GM19324 (cell line): Measurements from ENCODE around the gene FYCO1.

Source experiments
- ATAC-seq: cut with Tn5 transposase; IDR thresholded peaks from one replicate; pipeline ENCODE4 v1.9.1; 2021; ENCODE audit warnings: mild to moderate bottlenecking, moderate library complexity; ENCODE audit not compliant: unreplicated experiment, low FRiP score

Gene FYCO1

DNA sequence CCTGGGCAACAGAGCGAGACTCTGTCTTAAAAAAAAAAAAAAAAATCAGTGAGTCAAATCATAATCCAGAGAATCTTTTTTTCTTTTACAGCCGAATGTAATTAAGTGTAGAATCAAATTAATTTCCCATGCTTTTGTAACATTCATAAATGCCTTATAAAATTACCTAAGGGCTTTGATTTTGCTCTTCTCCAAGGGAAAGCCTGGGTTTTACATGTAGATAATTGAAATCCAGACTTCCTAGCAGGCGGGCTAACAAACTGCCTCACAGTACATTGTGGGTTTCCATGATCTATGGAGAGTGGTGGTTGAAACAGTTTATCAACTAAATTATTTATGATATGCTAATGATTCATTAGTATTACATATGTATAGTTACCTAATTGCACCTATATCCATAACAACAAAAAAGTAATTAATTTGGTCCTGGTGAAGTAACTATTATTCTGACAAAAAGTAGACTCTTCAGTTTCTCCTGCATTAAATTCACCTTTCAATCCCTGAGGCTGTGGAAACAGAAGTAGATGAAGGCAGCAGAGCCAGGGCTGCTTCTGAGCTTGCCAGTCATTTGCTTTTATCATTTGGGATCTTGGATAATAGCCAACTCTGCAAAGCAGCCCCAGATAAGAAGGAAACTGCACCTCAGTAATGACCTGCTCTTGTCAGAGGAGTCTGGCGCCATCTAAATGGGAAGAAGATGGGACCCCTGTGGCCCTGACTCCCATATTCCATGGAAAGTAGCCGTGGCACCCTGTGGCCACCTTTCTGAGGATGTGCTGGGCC, 99.7 kb downstream of the FYCO1 start:
- ATAC-seq = no peak

DNA sequence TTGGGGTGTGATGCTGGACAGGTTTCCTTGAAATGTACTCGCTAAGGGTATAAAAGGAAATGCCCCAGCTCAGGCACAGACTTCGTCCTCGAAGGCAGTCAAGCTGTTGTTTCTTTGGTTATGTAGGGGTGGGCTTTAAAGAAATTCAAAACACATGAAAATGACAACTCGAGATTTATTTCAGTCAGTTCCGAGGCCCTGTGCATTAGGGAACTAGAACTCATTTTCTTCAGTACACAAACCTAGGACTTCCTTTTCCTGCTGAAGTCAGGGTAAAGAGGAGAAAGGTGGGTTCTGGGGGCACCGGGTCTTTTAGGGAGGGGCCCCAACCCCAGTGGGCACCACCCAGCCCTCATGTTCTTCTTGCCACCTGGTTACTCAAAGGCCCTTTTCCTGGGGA, 101.6 kb downstream of the FYCO1 start:
- ATAC-seq = no peak

DNA sequence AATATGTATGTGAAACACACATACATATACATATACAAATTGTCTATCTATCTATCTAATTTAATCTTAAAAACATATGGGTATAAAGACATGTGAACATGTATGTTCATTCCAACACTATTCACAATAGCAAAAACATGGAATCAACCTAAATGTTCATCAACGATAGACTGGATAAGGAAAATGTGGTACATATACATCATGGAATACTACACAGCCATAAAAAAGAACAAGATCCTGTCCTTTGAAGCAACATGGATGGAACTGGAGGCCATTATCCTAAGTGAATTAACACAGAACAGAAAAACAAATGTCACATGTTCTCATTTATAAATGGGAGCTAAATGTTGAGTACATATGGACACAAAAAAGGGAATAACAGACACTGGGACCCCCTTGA, 103.5 kb downstream of the FYCO1 start:
- no peak for ATAC-seq

DNA sequence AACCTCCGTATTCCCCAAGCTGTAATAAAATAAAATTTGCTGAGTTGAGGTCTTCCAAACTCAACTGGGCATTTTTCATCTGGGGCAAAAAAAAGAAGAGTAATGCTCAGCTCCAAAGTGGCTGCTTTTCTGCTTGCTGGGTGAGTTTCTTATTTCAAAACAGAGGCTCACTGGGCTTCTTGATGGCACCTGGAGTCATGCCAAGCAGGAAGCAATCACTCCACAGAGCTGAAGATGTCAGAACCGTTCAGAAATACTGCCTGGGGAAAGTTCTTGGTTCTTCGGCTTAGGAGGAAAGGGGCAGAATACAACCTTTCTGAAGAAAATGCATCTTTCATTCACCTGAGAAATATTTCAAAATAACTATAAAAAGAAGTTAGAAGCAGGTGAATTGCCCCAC, 105.2 kb downstream of the FYCO1 start:
- no peak for ATAC-seq

DNA sequence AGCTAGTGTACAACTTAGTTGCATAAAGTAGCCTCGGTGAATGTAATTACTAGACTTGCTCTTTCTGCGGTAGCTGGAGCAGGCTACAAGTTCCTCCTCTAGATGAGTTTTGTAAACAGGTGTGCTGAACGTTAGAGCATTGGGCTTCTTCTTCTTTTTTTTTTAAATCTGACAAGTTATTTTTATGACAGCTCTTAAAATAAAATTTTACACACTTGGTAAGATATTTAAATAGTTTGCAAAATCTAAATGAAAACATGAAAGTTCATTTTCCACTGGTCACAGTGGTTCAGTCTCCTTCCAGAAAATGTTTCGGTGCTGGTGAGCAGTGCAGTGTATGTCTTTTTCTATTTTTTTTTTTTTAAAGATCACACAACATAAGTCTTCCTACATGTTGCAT, 106.3 kb downstream of the FYCO1 start:
- ATAC-seq = no peak

DNA sequence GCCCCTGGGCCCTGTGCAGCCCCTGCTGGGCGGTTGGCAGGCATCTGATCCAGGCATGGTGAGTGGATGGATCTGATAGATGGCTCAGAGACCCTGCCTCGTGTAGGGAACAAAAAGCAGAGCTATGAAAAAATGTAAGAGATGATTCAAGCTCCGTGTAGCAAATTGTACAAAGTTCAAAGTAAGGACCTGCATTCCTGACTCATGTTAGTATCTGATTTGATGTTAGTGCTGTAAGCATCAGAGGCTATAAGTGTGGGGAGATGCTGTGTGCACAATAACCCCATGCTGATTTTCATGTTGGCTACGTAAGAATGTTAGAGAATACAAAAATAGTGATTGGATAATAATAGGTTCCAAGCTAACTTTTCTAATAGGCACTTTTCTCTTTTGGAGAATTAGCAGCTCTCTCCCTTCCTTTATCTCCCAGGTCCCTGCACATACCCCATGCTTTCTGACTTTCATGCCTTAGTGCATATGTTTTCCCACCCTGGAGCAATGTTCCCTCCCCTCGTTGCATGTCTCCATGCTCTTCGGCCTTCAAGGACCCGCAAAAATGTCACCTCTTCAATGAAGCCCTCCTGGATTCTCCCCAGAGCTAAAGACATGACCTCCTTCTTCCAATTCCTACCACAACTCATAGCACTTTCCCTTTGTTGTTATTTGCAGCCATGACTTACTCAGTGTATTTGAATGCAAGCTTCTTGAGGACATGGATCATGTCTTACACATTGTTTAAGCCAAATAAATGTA, 107.7 kb downstream of the FYCO1 start:
- ATAC-seq = no peak

DNA sequence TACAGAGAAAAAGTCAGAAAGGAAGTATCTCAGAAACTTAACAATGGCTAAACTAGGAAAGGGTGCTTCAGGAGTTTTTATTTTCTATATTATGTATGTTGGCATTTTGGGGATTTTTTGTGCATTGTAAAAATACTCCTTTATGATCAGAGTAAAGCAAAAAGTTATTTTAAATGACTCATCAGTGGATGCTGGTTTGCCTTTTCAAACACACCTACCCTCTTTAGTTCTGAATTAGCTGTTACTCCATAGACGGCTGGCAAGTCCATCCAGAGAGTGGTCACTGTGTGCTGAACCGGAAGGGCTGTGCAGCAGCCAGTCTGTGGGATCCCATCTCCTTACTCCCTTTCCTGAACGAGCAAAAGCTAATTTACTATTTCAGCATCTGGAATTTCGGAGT, 108.3 kb downstream of the FYCO1 start:
- ATAC-seq = no peak

DNA sequence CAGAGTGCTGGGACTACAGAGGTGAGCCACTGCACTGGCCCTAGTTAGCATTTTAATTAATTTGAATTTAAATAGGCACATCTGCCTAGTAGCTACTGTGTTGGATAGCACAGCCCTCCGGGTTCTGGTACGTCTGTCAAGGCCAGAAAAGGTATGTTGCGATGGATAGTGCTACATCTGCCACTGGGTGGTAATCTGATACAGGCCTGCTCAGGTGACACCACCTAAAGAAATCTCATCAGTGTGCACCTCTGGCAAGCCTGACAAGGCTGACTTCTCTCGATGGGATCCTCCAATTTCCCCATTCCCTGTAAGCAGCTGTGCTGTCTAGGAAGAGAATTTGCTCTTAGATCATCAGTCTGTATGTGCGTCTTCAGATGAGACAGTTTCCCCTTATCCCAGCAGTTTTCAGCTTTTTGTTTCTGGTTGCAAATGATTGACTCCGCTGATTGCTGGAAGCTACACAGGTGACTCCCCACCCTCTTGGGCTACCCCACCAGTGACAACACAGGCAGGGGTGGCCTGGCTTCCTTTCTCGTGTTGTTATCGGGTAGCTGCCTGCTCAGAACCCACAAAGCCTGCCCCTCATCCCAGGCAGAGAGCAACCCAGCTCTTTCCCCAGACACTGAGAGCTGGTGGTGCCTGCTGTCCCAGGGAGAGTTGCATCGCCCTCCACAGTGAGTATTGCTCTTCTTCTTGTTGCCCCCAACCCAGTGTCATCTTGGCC, 109.5 kb downstream of the FYCO1 start, which contains the start of gene CCR9:
CCR9 (plus strand) TSS at position 565 of the 727 bp plus-strand sequence. CDS start 8,391 bp downstream, outside the sequence.
- no peak for ATAC-seq

DNA sequence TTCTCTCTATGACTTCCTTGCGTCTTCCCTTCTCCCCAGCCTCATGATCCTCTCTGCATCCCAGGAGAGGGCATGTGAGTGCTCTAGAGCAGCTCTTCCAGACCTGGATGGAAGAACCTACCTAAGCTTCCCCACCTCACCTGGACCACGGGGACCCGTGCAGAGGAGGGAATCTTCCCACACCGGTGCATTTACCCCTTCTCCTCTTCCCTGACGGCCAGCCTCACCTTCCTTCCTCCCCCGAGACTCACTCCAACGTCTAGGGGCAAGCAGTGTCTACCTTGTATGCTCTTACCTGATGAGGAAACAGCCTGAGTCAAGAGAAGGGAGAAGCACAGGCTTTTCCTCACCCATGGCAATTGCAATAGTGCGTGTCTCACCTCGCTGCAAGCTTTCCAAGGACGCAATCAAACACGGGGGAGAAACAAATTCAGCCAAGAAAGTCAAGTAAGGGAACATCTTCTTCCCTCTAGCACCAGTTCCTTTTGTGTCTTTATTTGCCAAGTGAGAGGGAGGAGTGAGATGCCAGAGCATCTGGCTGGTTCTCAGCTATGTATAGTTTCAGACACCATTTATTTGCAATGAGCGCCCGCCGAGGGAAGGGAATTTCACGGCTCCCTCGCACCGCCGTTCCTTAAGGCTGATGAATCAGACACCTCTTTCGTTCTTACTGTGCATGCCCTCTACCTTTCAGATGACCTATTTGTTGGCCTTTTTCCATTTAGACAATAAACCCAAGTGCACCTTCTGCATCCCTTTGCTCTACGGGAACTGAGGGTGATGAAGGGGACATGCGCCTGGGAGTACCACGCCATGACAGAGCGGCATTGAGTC, 111.0 kb downstream of the FYCO1 start:
- no peak for ATAC-seq

DNA sequence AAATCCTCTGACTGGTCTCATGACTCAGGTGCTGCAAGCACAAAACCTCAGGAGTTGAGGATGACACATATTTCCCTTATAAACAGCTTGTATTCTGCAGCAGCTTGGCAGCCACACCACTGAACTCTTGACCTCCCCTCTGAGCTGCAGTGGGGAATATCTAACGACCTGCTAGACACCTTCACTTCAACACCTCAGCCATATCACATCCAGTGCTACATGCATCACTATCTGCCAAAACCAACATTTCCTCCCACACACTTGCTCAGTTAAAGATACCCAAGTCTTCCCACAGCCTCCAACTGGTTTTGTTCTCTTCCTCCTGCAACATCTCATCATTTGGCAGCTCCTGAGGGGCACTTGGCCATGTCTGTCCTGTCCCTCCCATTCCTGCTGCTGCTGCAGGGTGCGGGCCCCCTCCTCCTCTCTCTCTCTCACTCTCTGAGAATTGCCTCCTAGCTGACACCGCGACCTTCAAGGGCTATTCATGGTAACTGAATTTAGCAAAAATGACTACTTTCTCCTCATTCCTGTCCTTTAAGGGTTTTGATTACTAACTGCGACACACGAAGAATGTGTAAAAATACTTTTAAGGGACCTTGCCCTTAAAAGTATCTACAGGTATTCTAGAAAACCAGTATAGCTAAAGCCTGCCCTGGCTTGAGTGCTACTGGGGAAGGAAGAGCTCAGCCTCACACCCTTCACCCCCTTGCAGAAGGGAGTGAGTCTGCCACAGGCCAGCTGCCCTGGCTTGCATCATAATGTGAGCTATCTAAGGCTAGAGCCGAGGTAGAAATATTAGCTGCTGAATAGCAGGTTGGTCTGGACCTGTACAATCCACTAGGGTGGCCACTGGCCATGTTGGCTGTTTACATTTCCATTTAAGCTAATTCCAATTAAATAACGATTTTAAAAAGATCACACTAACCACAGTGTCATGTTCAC, 114.3 kb downstream of the FYCO1 start:
- no peak for ATAC-seq

DNA sequence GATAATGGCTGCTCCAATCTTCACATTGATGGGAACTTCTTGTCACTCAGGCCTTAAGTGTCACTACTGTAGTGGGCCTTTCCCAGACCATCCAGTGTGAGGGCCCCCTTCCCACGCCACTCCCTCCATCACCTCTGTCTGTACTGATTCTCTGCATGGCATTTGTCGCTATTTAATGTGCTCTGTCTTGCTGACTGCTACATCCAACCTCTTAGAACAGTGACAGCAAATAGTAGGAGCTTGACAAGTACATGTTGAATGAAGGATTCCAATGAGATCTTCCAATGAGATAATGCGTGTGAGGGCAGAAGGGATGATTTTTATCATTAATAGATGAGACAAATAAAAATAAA, 114.9 kb downstream of the FYCO1 start:
- no peak for ATAC-seq

DNA sequence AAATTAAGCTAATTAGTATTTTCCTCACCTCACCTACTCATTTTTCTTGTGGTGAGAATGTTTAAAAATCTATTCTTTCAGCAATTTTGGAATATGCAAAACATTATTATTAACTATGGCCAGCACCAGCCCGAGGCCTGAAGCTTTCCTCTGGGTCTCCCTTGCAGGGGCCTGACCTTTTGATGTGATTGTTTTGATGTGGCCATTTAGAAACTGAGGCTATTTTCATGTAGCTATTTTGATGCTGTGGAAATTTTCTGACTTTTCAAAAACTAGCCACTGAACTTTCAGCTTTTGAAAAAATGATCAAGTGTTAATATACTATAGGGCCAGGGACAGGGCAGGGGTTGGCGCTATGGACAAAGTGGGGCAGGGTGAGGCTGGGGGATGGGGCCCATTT, 117.5 kb downstream of the FYCO1 start:
- no peak for ATAC-seq

DNA sequence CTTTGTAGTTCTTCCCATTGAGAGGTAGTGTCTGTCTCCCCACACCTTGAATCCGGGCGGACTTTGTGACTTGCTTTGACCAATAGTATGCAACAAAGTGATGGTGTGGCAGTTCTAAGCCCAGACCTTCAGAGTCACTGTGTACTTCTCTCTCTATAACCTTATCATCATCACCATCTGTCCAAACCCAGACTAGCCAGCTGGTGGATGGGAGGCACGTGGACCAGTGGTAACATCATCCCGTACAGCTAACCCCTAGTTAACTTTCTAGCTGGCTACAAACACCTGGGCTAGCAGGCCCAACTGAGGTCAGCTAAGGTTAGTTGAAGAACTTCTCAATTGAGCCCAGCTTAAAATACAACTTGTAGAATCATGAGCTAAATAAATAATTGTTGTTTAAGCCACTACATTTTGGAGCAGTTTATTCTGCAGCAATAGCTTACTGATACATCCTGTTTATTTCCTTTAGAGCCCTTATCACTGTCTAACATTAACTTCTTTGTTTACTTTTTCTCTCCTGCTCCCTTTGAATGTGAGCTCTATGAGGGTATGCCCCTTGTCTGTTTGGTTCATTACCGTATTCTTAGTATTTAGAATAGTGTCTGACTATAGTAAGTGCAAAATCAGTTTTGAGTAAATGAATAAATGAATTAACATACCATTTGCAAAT, 120.8 kb downstream of the FYCO1 start:
- ATAC-seq = no peak

DNA sequence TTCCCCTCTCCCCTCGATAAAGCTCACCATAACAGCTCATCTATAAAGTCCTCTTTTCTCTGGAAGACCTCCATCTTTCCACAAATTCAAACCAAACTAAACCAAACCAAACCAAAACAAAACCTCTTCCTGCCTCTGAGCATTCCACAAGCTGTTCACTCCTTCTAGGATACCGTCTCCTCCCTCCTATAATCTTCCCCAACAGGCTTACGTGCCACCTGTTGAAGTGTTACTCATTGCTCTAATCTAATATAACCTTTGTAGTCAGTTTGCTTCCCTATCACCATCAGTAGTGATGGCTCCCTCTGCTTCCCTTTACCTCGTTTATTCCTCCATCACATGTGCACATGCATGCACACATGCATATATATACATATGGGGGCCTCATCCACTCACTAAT, 122.0 kb downstream of the FYCO1 start:
- no peak for ATAC-seq

DNA sequence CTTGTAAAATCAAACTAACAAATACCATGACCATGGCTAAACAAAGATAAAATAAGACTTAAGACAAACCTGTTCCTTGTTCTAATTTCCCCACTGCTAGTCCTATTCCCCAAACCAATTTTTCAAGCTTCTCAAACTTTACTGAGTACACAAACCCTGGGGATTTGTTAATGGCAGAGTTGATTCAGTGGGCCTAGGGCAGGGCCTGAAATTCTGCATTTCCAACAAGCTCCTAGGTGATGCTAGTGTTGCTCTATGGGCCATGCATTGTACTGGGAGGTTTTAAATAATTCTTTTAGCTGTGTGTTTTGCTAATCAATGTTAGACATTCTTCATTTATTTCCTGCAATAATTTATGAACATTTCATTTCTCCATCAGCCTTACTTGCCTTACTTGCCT, 122.6 kb downstream of the FYCO1 start:
- ATAC-seq = no peak

DNA sequence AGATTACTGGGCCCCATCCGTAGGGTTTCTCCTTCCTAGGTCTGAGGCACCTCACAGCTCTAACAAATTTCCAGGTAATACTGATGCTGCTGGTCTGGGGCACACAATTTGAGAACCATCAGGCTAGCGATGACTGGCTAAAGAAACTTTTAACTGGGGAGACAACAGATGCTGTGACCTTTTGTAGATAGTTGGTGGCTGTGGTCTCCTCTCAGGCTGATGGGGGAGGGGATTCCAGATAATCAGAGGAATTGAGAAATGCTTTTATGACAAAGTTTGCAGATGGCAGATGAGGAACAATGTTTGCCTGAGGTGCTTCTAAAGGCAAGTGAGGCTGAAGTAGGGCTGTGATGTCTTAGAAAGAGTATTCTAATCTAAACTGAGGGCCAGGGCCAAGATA, 123.1 kb downstream of the FYCO1 start:
- ATAC-seq = no peak

DNA sequence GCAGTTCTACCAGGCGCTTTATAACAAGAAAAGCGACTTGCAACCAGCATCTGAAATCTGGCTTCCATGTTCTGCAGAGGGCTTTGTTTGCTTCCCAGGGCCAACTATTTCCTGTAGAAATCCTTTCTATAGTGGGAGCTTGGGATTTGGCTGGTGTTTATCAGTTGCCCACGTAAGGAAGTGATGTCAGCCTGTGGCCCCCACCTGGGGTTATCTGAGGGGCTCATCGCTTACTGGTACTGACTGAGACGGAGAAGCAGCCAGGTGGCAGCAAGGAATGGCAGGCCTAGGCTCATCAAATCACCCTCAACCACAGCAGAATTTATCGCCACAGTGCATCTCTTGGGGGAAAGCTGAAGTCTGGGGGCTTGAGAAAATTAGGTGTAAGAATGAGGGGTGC, 123.8 kb downstream of the FYCO1 start:
- ATAC-seq = no peak

DNA sequence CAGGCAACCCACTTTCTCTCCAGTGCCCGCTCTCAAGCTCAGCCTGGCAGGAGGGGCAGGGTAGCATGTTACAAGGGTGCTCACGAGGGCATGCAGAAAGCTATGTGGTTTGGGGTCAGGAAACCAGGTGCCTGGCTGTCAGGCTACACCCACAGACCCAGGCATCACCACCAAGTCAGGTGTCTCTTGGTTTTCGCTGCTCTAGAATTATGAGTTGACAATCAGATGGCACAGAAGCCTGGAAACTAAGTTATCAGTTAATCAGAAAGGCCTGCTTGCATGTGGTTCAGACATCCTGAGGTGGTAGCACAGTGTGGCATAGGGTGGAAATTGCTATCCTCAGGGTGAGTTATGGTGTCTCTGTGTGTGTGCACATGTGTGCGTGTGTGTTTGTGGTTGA, 125.5 kb downstream of the FYCO1 start:
- ATAC-seq = no peak

DNA sequence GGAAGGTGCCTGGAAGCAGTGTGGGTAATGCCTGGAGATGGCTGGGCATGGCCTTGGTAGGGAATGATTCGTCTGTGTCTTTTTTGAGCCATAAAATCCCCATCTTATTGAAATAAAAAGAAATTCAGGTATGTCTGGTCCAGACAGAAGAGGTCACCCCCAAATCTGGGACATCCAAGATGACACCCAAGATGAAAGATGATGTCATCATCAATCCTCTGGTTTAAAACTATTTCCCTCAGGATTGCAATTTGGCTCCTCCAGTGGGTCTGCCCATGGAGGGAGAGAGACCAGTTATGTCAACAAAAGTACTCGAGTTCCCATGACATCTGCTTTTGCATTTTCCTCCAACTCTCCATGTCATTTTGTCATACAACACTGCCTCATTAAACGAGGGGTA, 126.0 kb downstream of the FYCO1 start:
- ATAC-seq = no peak
